Natural killer cell (primary cell): Measurements from ENCODE around the gene GABBR2. TPM values are rescaled to one million over a fixed set of nuclear protein-coding genes. Genes with fewer than 3 reads are reported as not detected.

ENCODE experiments used
- ATAC-seq, 3 donors: fragments of 150-1000 bp in 2 of 3; fragments of 200-7000 bp in 1 of 3; cut with Tn5 transposase; 1 replicate in 1 of 3; 2 replicates in 2 of 3; pipeline ENCODE4 v1.10.0; 2021; ENCODE audit warnings: mild to moderate bottlenecking in 2 of 3, moderate library complexity in 2 of 3
- DNase-seq, 2 donors: peaks; one replicate each; pipeline versions ENCODE4 v3.0.0 to v3.0.0-alpha.2; 2013 to 2021; ENCODE audit warnings: mixed read lengths in 1 of 2
- H3K27ac ChIP-seq: one replicate; pipeline ENCODE4 v1.5.1; 2013; ENCODE audit warnings: mild to moderate bottlenecking, low read length
- H3K27me3 ChIP-seq: one replicate; pipeline ENCODE4 v1.6.1; 2013; ENCODE audit warnings: low read length; ENCODE audit not compliant: control insufficient read depth, insufficient read depth
- H3K36me3 ChIP-seq: one replicate; pipeline ENCODE4 v1.6.1; 2013; ENCODE audit warnings: low read length; ENCODE audit not compliant: control insufficient read depth, insufficient read depth
- H3K4me1 ChIP-seq: one replicate; pipeline ENCODE4 v1.6.1; 2013; ENCODE audit warnings: low read length; ENCODE audit not compliant: control insufficient read depth, insufficient read depth
- H3K4me3 ChIP-seq: one replicate; pipeline ENCODE4 v1.5.1; 2013; ENCODE audit warnings: low read length
- H3K9me3 ChIP-seq: one replicate; pipeline ENCODE4 v1.6.1; 2013; ENCODE audit warnings: low read length; ENCODE audit not compliant: control insufficient read depth, insufficient read depth
- H3K27ac Mint-ChIP-seq, 2 donors: one replicate each; pipeline ENCODE4 v1.8.0; 2022; ENCODE audit warnings: mild to moderate bottlenecking in 2 of 2, mixed read lengths in 2 of 2, moderate library complexity in 1 of 2
- H3K27me3 Mint-ChIP-seq, 2 donors: one replicate each; pipeline ENCODE4 v1.8.0; 2022; ENCODE audit warnings: low read depth in 2 of 2, mixed read lengths in 2 of 2
- H3K36me3 Mint-ChIP-seq: one replicate; pipeline ENCODE4 v1.8.0; 2022; ENCODE audit warnings: mixed read lengths
- H3K4me1 Mint-ChIP-seq, 2 donors: one replicate each; pipeline ENCODE4 v1.8.0; 2022; ENCODE audit warnings: mixed read lengths in 2 of 2
- H3K4me3 Mint-ChIP-seq: one replicate; pipeline ENCODE4 v1.8.0; 2022; ENCODE audit warnings: mild to moderate bottlenecking, moderate library complexity, mixed read lengths
- H3K9me3 Mint-ChIP-seq, 2 donors: one replicate each; pipeline ENCODE4 v1.8.0; 2022; ENCODE audit warnings: mixed read lengths in 2 of 2
- CTCF ChIP-seq: fragments of 200-600 bp; IDR thresholded peaks from one replicate; pipeline ENCODE4 v1.8.0; 2022; ENCODE audit warnings: antibody characterized with exemption
- WGBS: methylation state at CpG from one replicate; pipeline ENCODE4 v1.1.7; 2013; ENCODE audit warnings: missing lambda C conversion rate; ENCODE audit not compliant: insufficient coverage; 5-methylcytosine and 5-hydroxymethylcytosine counted together
- intact Hi-C: fragments of 100-400 bp; cut with micrococcal nuclease; formaldehyde crosslinking; loops from one replicate; pipeline ENCODE4 v1.14.2; 2022
- total RNA-seq, 4 donors: library from RNA; stranded (reverse); fragments of 120-200 nt in 1 of 4; gene quantifications; one replicate each; pipeline versions ENCODE4 v1.2.3 to v1.2.4, GENCODE V29; 2013 to 2022

GABBR2 gene
- total RNA-seq, 3 donors from 2014 or later (not counting 1 experiment from before 2014, with no cell fraction given): not detected

GRCh38 chr9:98654247-98654646, 54.5 kb downstream of the GABBR2 start:
- H3K36me3 Mint-ChIP-seq: no peaks in the 10 kb centered on the region
- ATAC-seq (no peak), DNase-seq (no peak)
- H3K4me1 Mint-ChIP-seq: no peaks in the 10 kb centered on the region
- H3K27ac Mint-ChIP-seq: no peak overlapping the region
- Histone ChIP-seq H3K27ac (no peak overlapping the region), H3K4me3 (no peak overlapping the region), H3K36me3 (no peaks in the 10 kb centered on the region), H3K4me1 (no peaks in the 10 kb centered on the region), H3K9me3 (no peaks in the 10 kb centered on the region), H3K27me3 (no peaks in the 10 kb centered on the region)
- 94% methylated on average over 6 of the region's 6 CpGs for WGBS
- intact Hi-C loops: no loop called here
- H3K27me3 Mint-ChIP-seq: peaks cover 15 to 18% of the 10 kb centered on the region in 2 donors
- no peak for TF ChIP-seq CTCF
- no peaks in the 10 kb centered on the region for H3K9me3 Mint-ChIP-seq
- H3K4me3 Mint-ChIP-seq: no peak overlapping the region

GRCh38 chr9:98652741-98653140, 56.0 kb downstream of the GABBR2 start:
- ATAC-seq (no peak), DNase-seq (no peak)
- no peaks in the 10 kb centered on the region for H3K27me3 ChIP-seq
- WGBS: 91% methylated on average over 2 of the region's 2 CpGs
- no peaks in the 10 kb centered on the region for H3K36me3 ChIP-seq
- Mint-ChIP-seq H3K4me3 (no peak overlapping the region), H3K27me3 (peaks cover 16 to 25% of the 10 kb centered on the region in 2 donors), H3K36me3 (no peaks in the 10 kb centered on the region), H3K4me1 (no peaks in the 10 kb centered on the region), H3K27ac (no peak overlapping the region), H3K9me3 (no peaks in the 10 kb centered on the region)
- intact Hi-C loops: no loop called here
- H3K27ac ChIP-seq: no peak overlapping the region
- H3K4me1 ChIP-seq: no peaks in the 10 kb centered on the region
- no peak for TF ChIP-seq CTCF
- no peak overlapping the region for H3K4me3 ChIP-seq
- H3K9me3 ChIP-seq: no peaks in the 10 kb centered on the region

GRCh38 chr9:98652302-98652701, 56.4 kb downstream of the GABBR2 start:
- ATAC-seq (no peak), DNase-seq (no peak)
- H3K9me3 Mint-ChIP-seq: no peaks in the 10 kb centered on the region
- Histone ChIP-seq H3K36me3 (no peaks in the 10 kb centered on the region), H3K27ac (no peak overlapping the region), H3K4me3 (no peak overlapping the region), H3K4me1 (no peaks in the 10 kb centered on the region), H3K9me3 (no peaks in the 10 kb centered on the region), H3K27me3 (no peaks in the 10 kb centered on the region)
- no peak overlapping the region for H3K4me3 Mint-ChIP-seq
- intact Hi-C loops: no loop called here
- H3K36me3 Mint-ChIP-seq: no peaks in the 10 kb centered on the region
- H3K27me3 Mint-ChIP-seq: peaks cover 16 to 25% of the 10 kb centered on the region in 2 donors
- no peak for TF ChIP-seq CTCF
- H3K4me1 Mint-ChIP-seq: no peaks in the 10 kb centered on the region
- 92% methylated on average over 3 of the region's 3 CpGs for WGBS
- no peak overlapping the region for H3K27ac Mint-ChIP-seq

- H3K9me3 ChIP-seq: no peaks in the 10 kb centered on the region
- intact Hi-C loops: no loop called here
- TF ChIP-seq CTCF: no peak
- no peak overlapping the region for H3K27ac Mint-ChIP-seq
- no peak overlapping the region for H3K27ac ChIP-seq
- no peaks in the 10 kb centered on the region for H3K36me3 Mint-ChIP-seq
- no peaks in the 10 kb centered on the region for H3K9me3 Mint-ChIP-seq
- H3K27me3 ChIP-seq: peaks cover 2% of the 10 kb centered on the region
- peaks cover 10 to 36% of the 10 kb centered on the region in 2 donors for H3K27me3 Mint-ChIP-seq
- no peak overlapping the region for H3K4me3 Mint-ChIP-seq
- H3K4me1 Mint-ChIP-seq: no peaks in the 10 kb centered on the region
- 92% methylated on average over 10 of the region's 10 CpGs for WGBS
- no peaks in the 10 kb centered on the region for H3K36me3 ChIP-seq
- H3K4me3 ChIP-seq: no peak overlapping the region
- ATAC-seq (no peak), DNase-seq (no peak)
- no peaks in the 10 kb centered on the region for H3K4me1 ChIP-seq
Observed at GRCh38 chr9:98647236-98647635, 61.5 kb downstream of the GABBR2 start.
